IMR-90 (cell line): Measurements from ENCODE around the gene LDHAL6B.

Source experiments
- BHLHE40 ChIP-seq: fragments of 150-350 bp; IDR thresholded peaks from 2 replicates; pipeline ENCODE4 v1.6.1; 2016; ENCODE audit warnings: mild to moderate bottlenecking, low read depth, low read length
- CHD1 ChIP-seq: IDR thresholded peaks from 2 replicates; pipeline ENCODE4 v1.6.1; 2012; ENCODE audit warnings: low read depth, low read length, improper control_type of control experiment
- FOS ChIP-seq: fragments of 150-350 bp; IDR thresholded peaks from 2 replicates; pipeline ENCODE4 v1.6.1; 2016; ENCODE audit warnings: low read depth, low read length
- MAFK ChIP-seq: IDR thresholded peaks from 2 replicates; pipeline ENCODE4 v1.6.1; 2012; ENCODE audit warnings: low read depth, low read length, improper control_type of control experiment
- MAZ ChIP-seq: IDR thresholded peaks from 2 replicates; pipeline ENCODE4 v1.6.1; 2012; ENCODE audit warnings: low read depth, mild to moderate bottlenecking, low read length, improper control_type of control experiment, moderate library complexity, borderline replicate concordance
- NFE2L2 ChIP-seq: fragments of 150-350 bp; IDR thresholded peaks from 2 replicates; pipeline ENCODE4 v1.6.1; 2016; ENCODE audit warnings: low read depth, mild to moderate bottlenecking, low read length
- POLR2A ChIP-seq: IDR thresholded peaks from 2 replicates; pipeline ENCODE4 v1.6.1; 2012; ENCODE audit warnings: mild to moderate bottlenecking, low read depth, low read length
- RAD21 ChIP-seq: IDR thresholded peaks from 2 replicates; pipeline ENCODE4 v1.6.1; 2012; ENCODE audit warnings: low read length, improper control_type of control experiment
- RCOR1 ChIP-seq: IDR thresholded peaks from 2 replicates; pipeline ENCODE4 v1.6.1; 2012; ENCODE audit warnings: mild to moderate bottlenecking, low read length, improper control_type of control experiment; ENCODE audit not compliant: insufficient replicate concordance
- RFX5 ChIP-seq: IDR thresholded peaks from 2 replicates; pipeline ENCODE4 v1.8.0; 2012; ENCODE audit warnings: low read depth, mild to moderate bottlenecking, low read length, moderate library complexity
- SMC3 ChIP-seq: fragments of 150-350 bp; IDR thresholded peaks from 2 replicates; pipeline ENCODE4 v1.6.1; 2016; ENCODE audit warnings: low read depth, mild to moderate bottlenecking, antibody characterized with exemption, low read length, moderate library complexity
- TF ChIP-seq, protein P1 (sequence below): conservative IDR thresholded peaks from 2 replicates; pipeline ENCODE4 v1.5.1; 2012; ENCODE audit warnings: mild to moderate bottlenecking, low read depth, low read length, improper control_type of control experiment
- TF ChIP-seq, protein P2 (sequence below): fragments of 150-350 bp; IDR thresholded peaks from 2 replicates; pipeline ENCODE4 v1.6.1; 2017; ENCODE audit warnings: mild to moderate bottlenecking, antibody characterized with exemption, low read length, low read depth
- TF ChIP-seq, protein P3 (sequence below): fragments of 150-350 bp; IDR thresholded peaks from 2 replicates; pipeline ENCODE4 v1.6.1; 2016; ENCODE audit warnings: low read depth, mild to moderate bottlenecking, low read length, moderate library complexity, borderline replicate concordance

DNA sequence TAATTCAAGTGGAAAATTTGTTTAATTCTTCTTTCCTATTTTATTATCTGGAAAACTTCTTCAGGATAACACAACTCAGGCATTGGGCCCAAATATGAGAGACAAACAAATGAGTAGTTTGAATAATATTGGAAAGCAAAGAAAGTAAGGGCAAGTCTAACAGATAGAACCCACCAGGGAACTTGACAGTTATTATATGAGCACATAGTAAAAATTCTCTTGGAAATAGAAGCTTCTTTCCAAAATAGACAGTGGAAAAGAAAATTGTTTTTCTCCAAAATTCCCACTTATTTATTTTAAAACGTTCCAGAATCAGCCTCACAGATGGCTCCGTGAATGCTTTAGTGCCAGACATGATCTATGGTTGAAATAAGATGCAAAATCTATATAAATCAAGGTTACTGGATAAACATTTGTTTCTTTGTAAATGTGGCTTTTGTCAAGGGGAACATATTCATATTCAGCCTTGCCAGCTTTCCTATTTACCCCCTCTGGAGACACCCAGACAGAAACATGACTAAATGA lies 23.9 kb downstream of the LDHAL6B start:
- TF ChIP-seq, protein P1, sequence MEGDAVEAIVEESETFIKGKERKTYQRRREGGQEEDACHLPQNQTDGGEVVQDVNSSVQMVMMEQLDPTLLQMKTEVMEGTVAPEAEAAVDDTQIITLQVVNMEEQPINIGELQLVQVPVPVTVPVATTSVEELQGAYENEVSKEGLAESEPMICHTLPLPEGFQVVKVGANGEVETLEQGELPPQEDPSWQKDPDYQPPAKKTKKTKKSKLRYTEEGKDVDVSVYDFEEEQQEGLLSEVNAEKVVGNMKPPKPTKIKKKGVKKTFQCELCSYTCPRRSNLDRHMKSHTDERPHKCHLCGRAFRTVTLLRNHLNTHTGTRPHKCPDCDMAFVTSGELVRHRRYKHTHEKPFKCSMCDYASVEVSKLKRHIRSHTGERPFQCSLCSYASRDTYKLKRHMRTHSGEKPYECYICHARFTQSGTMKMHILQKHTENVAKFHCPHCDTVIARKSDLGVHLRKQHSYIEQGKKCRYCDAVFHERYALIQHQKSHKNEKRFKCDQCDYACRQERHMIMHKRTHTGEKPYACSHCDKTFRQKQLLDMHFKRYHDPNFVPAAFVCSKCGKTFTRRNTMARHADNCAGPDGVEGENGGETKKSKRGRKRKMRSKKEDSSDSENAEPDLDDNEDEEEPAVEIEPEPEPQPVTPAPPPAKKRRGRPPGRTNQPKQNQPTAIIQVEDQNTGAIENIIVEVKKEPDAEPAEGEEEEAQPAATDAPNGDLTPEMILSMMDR = no peak
- no peak for TF ChIP-seq POLR2A
- TF ChIP-seq SMC3 = no peak
- TF ChIP-seq FOS = no peak
- no peak for TF ChIP-seq MAFK
- no peak for TF ChIP-seq RAD21
- TF ChIP-seq, protein P2, sequence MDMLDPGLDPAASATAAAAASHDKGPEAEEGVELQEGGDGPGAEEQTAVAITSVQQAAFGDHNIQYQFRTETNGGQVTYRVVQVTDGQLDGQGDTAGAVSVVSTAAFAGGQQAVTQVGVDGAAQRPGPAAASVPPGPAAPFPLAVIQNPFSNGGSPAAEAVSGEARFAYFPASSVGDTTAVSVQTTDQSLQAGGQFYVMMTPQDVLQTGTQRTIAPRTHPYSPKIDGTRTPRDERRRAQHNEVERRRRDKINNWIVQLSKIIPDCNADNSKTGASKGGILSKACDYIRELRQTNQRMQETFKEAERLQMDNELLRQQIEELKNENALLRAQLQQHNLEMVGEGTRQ = no peak
- TF ChIP-seq MAZ = no peak
- TF ChIP-seq RCOR1 = no peak
- TF ChIP-seq NFE2L2 = no peak
- no peak for TF ChIP-seq BHLHE40
- TF ChIP-seq CHD1 = no peak
- TF ChIP-seq, protein P3, sequence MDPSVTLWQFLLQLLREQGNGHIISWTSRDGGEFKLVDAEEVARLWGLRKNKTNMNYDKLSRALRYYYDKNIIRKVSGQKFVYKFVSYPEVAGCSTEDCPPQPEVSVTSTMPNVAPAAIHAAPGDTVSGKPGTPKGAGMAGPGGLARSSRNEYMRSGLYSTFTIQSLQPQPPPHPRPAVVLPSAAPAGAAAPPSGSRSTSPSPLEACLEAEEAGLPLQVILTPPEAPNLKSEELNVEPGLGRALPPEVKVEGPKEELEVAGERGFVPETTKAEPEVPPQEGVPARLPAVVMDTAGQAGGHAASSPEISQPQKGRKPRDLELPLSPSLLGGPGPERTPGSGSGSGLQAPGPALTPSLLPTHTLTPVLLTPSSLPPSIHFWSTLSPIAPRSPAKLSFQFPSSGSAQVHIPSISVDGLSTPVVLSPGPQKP = no peak
- no peak for TF ChIP-seq RFX5
